Heart right ventricle (tissue), 16 donors: ENCODE data around the gene SMIM24. TPM values are rescaled to one million over a fixed set of nuclear protein-coding genes. Genes with fewer than 3 reads are reported as not detected.

Experiments used
- ATAC-seq, 8 donors: fragments of 200-7000 bp; cut with Tn5 transposase; one replicate each; pipeline ENCODE4 v1.9.1; 2020; ENCODE audit warnings: mild to moderate bottlenecking in 8 of 8, moderate library complexity in 8 of 8, moderate number of reproducible peaks in 1 of 8
- DNase-seq, 2 donors: peaks; one replicate each; pipeline ENCODE4 v3.0.0-alpha.2; 2020
- H3K27ac ChIP-seq, 10 donors: fragments of 200-600 bp; sonication (generic) in 2 of 10; one replicate each; pipeline versions ENCODE4 v1.5.0 to v1.8.0; 2020 to 2022; ENCODE audit warnings: mild to moderate bottlenecking in 3 of 10
- H3K27me3 ChIP-seq, 7 donors: fragments of 200-600 bp; one replicate each; pipeline ENCODE4 v1.8.0; 2021 to 2022; ENCODE audit warnings: mild to moderate bottlenecking in 2 of 7
- H3K36me3 ChIP-seq, 9 donors: fragments of 200-600 bp; sonication (generic) in 1 of 9; one replicate each; pipeline versions ENCODE4 v1.5.0 to v1.8.0; 2020 to 2022; ENCODE audit warnings: mild to moderate bottlenecking in 2 of 9
- H3K4me1 ChIP-seq, 9 donors: fragments of 200-600 bp; sonication (generic) in 1 of 9; one replicate each; pipeline versions ENCODE4 v1.5.0 to v1.8.0; 2020 to 2022; ENCODE audit warnings: mild to moderate bottlenecking in 4 of 9
- H3K4me3 ChIP-seq, 10 donors: fragments of 200-600 bp; sonication (generic) in 2 of 10; one replicate each; pipeline versions ENCODE4 v1.5.0 to v1.8.0; 2020 to 2022; ENCODE audit warnings: mild to moderate bottlenecking in 7 of 10, moderate library complexity in 2 of 10
- H3K9me3 ChIP-seq, 11 donors: fragments of 200-600 bp in 10 of 11; sonication (generic) in 2 of 11; one replicate each; pipeline versions ENCODE4 v1.5.0 to v1.8.0; 2013 to 2022; ENCODE audit warnings: mild to moderate bottlenecking in 2 of 11, control low read depth in 1 of 11, moderate library complexity in 1 of 11
- WGBS, 2 donors: extraction: QIAGEN DNeasy Blood & Tissue Kit; methylation state at CpG; one replicate each; pipeline ENCODE4 v1.1.7; 2013; ENCODE audit warnings: inconsistent platforms in 1 of 2; 5-methylcytosine and 5-hydroxymethylcytosine counted together
- intact Hi-C, 10 donors: fragments of 100-400 bp; cut with DNase I; formaldehyde crosslinking; loops; one replicate each; pipeline versions ENCODE4 v1.11.1 to v1.14.2; 2022
- polyA plus RNA-seq, 2 donors: library from polyadenylated mRNA; stranded (reverse); fragments of 200-250 nt; gene quantifications; one replicate each; pipeline ENCODE4 v1.2.3, GENCODE V29; 2013
- total RNA-seq, 10 donors: library from RNA; stranded (reverse); fragmentation: NEBNext Ultra II Directional in 3 of 10; extraction: Animal tissue kit (Norgen Biotek cat#: 25700) in 3 of 10; gene quantifications; one replicate each; pipeline versions ENCODE4 v1.2.1 to v1.2.4, GENCODE V29; 2021 to 2023
- TF ChIP-seq, protein P1 (sequence below), 9 donors: fragments of 200-600 bp; sonication (generic) in 2 of 9; IDR thresholded peaks; one replicate each; pipeline versions ENCODE4 v1.5.0 to v1.8.0; 2021 to 2022; ENCODE audit warnings: antibody characterized with exemption in 9 of 9, mild to moderate bottlenecking in 5 of 9, moderate library complexity in 1 of 9
- donor health status: Arrhythmogenic right ventricular cardiomyopathy.
- donor health status: ischemic (EF 13 %, LVEDD 7.1; RV severe dilation, severe dysfunction).
- donor health status: healthy with polysubstance abuse.
- donor health status: DM: no; HTN: yes; CAD: no.
- donor health status: DM: no; HTN: no; CAD: no.
- donor health status: ischemic (EF 25% LVEDD 6.9; RV normal size, moderate dysfunction).
- donor health status: ischemic (EF 25% LVEDD 5.7; RV mildly dilated, moderate dysfunction).
- donor health status: healthy.
- donor health status: DM: yes; HTN: yes; CAD: no.
- donor health status: Ischemic cardiomyopathy.
- donor health status: ischemic (EF 35%, LVEDD 5.7; RV mildly dilated, moderate dysfunction).
- donor health status: nonischemic (EF 11% LVEDD 7.7; RV severe dilation, severe dysfunction).
- donor health status: DM: yes; HTN: yes; CAD: no.
- donor health status: PGD.
- donor health status: ischemic (EF 29% LVEDD 5.4; RV normal size, mild dysfunction).
- donor health status: nonischemic (EF 23%, LVEDD 6.1; RV moderate dilation, normal function).

SMIM24 gene
- total and polyA plus RNA-seq, 12 donors = not detected

DNA sequence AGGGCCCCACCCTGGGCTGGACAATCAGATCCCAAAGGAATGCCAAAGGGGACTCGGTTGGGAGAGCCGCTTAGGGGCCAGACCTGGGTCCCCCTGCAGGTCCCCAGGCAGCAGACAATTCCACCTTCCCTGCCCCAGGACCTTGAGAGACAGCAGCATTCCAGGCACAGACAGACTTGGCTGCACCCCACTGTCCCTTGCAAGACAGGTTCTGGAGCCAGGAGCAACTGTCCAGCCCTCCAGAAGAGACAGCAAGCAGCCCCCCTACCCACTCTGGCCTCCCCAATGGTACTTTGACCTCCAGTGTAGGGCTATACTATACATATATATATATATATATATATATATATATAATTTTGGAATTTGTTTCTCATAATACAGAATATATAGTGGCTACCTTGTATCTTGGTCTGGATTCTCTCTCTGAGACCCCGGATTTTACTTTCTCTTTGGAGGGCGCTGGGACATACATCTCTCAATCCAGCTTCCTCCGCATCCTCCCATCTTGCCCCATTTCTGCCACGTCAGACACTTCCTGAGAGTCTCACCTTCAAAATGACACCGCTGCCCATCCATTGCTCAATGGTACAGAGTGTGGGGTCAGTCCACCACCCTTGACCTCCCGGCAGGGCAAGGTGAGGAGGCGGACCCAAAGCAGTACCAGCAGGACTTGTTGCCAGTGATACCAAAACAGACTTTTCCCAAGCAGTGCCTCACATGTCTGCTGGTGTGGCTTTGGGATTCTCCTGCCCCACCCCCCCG, 12.7 kb downstream of the SMIM24 start:
- Histone ChIP-seq H3K4me1 (peaks cover 6 to 64% (median 21%) of the 10 kb centered on the region in 9 donors), H3K27ac (peak overlapping the region in 4 of 10 donors; percentile 19 to 69 (median 49)), H3K4me3 (no peak overlapping the region), H3K36me3 (peaks cover 0 to 18% (median 10%) of the 10 kb centered on the region in 9 donors), H3K27me3 (no peaks in the 10 kb centered on the region), H3K9me3 (no peaks in the 10 kb centered on the region)
- TF ChIP-seq, protein P1, sequence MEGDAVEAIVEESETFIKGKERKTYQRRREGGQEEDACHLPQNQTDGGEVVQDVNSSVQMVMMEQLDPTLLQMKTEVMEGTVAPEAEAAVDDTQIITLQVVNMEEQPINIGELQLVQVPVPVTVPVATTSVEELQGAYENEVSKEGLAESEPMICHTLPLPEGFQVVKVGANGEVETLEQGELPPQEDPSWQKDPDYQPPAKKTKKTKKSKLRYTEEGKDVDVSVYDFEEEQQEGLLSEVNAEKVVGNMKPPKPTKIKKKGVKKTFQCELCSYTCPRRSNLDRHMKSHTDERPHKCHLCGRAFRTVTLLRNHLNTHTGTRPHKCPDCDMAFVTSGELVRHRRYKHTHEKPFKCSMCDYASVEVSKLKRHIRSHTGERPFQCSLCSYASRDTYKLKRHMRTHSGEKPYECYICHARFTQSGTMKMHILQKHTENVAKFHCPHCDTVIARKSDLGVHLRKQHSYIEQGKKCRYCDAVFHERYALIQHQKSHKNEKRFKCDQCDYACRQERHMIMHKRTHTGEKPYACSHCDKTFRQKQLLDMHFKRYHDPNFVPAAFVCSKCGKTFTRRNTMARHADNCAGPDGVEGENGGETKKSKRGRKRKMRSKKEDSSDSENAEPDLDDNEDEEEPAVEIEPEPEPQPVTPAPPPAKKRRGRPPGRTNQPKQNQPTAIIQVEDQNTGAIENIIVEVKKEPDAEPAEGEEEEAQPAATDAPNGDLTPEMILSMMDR (IDR thresholded peaks at IDR 0.05) = no peak
- intact Hi-C loops = loop anchor here in 1 of 10 donors (1.0 to 5.0 kb wide), 2 partner anchors 35 to 106 kb away; no protein-coding TSS in a partner anchor
- DNase-seq = no peak
- 81 to 88% methylated on average over 10 of the region's 10 CpGs for WGBS, 2 donors
- ATAC-seq = no peak

DNA sequence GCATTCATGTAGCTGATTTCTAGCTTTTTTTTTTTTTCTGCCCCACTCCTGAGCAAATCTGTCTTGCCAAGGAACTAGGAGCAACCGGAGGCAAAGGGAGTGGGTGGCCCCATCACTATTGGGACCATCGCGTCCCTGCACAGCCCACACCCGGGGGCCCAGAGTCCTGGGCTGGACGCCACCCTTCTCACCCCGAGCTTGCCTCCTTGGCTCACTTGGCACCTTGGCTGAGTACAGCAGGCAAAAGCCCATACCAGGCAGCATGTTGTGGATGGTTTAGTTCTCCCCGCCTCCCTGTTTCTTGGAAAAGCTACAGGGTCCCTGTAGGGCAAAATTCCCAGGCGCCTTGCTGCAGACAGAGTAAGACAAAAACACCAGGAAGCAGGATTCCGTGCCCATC, 13.7 kb downstream of the SMIM24 start:
- WGBS, 2 donors = 47 to 55% methylated on average over 9 of the region's 9 CpGs
- ATAC-seq (peak in 7 of 8 donors; percentile 7 to 84 (median 46)), DNase-seq (peak in 1 of 2 donors; percentile 31)
- Histone ChIP-seq H3K36me3 (peaks cover 0 to 28% (median 14%) of the 10 kb centered on the region in 9 donors), H3K9me3 (no peaks in the 10 kb centered on the region), H3K4me3 (no peak overlapping the region), H3K4me1 (peaks cover 0 to 56% (median 17%) of the 10 kb centered on the region in 9 donors), H3K27ac (peak overlapping the region in 6 of 10 donors; percentile 7 to 70 (median 49)), H3K27me3 (no peaks in the 10 kb centered on the region)
- intact Hi-C loops = loop anchor here in 1 of 10 donors (1.0 to 5.0 kb wide), 2 partner anchors 34 to 105 kb away; no protein-coding TSS in a partner anchor
- TF ChIP-seq, protein P1 (IDR thresholded peaks at IDR 0.05) = no peak

DNA sequence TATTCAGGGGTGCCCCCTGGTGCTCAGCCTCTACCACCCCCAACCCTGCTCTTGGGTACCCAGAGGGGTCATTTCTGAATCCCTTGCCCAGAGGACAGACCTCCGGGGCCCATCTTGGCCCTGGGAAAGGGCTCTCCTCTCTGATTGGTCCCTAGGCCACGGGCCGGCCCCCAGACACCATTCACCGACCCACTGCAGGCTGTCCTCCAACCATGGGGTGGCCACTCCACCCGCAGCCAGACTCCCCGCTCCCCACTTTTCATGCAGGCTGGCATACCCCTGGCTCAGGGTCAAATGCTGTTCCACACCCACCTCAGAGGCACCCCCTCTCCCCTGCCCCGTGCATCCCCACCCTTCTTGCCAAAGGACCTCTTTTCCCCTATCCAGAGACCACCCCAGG, 14.8 kb downstream of the SMIM24 start:
- TF ChIP-seq, protein P1 (IDR thresholded peaks at IDR 0.05) = no peak
- Histone ChIP-seq H3K36me3 (peaks cover 0 to 39% (median 14%) of the 10 kb centered on the region in 9 donors), H3K4me1 (peaks cover 0 to 62% (median 17%) of the 10 kb centered on the region in 9 donors), H3K27ac (peak overlapping the region in 5 of 10 donors; percentile 7 to 70 (median 54)), H3K27me3 (no peaks in the 10 kb centered on the region), H3K4me3 (no peak overlapping the region), H3K9me3 (no peaks in the 10 kb centered on the region)
- WGBS, 2 donors = 70 to 80% methylated on average over 7 of the region's 7 CpGs
- no peak for DNase-seq
- intact Hi-C loops = loop anchor here in 1 of 10 donors (5.0 kb wide), 1 partner anchor 33 kb away; no protein-coding TSS in a partner anchor
- peak in 1 of 8 donors; percentile 3 for ATAC-seq

DNA sequence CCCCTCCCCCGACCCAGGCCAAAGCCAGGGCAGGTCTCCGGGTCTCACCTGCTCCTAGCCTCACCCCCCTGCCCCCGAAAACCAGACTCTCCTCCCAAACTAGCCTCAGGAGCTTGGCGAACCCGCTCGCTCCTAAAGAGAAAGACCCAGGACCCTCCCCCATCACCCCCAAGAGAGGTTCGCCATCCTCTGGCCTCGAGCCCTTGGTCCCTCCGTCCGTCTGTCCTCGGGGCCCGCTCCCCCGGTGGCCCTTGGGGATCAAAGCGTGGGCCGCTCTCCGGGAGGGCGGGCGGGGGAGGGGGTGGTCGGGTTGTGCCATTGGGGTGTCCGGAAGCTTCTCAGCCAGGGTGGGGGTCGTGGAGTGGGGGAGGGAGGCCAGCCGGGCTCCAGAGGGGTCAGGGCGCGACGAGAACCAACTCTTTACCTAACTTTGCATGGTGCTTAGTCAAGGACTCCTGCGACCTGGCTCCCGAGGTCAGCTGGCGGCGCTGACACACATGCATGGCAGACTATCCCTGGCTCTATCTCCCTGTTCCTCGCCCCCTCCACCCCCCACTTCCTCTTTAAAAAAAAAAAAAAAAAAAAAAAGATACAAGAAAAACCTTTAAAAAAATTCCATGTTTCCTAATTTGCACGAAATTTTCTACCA, 15.6 kb downstream of the SMIM24 start:
- no peaks in the 10 kb centered on the region for H3K27me3 ChIP-seq
- intact Hi-C loops = loop anchor here in 1 of 10 donors (5.0 kb wide), 1 partner anchor 32 kb away; no protein-coding TSS in a partner anchor
- TF ChIP-seq, protein P1 (IDR thresholded peaks at IDR 0.05) = no peak
- peak overlapping the region in 2 of 10 donors; percentile 35 to 56 for H3K27ac ChIP-seq
- H3K9me3 ChIP-seq = no peaks in the 10 kb centered on the region
- no peak for ATAC-seq
- WGBS, 2 donors = 77 to 78% methylated on average over 28 to 31 of the region's 31 CpGs
- peaks cover 6 to 68% (median 21%) of the 10 kb centered on the region in 9 donors for H3K4me1 ChIP-seq
- H3K4me3 ChIP-seq = no peak overlapping the region
- H3K36me3 ChIP-seq = peaks cover 0 to 43% (median 14%) of the 10 kb centered on the region in 9 donors
- DNase-seq = no peak
